Prostate gland (tissue), 2 donors: Measurements from ENCODE around the gene RAN. TPM values are rescaled to one million over a fixed set of nuclear protein-coding genes. Genes with fewer than 3 reads are reported as not detected.
"Not testable (repeated sequence)": the region's sequence is repeated elsewhere in the genome, so short reads cannot be mapped to it uniquely, and the experiment has no call there.

ENCODE experiments used
- DNase-seq: peaks from one replicate; pipeline ENCODE4 v3.0.0-alpha.2; 2019; ENCODE audit warnings: low spot score
- H3K27ac ChIP-seq, 2 donors: fragments of 200-600 bp; sonication (generic); 2 replicates each; pipeline ENCODE4 v1.5.1; 2017 to 2019
- H3K27me3 ChIP-seq: fragments of 200-600 bp; sonication (generic); replicated peaks from 2 replicates; pipeline ENCODE4 v1.5.1; 2019; ENCODE audit not compliant: insufficient read depth
- H3K36me3 ChIP-seq, 2 donors: fragments of 200-600 bp; sonication (generic); 1 replicate in 1 of 2; 2 replicates in 1 of 2; pipeline versions ENCODE4 v1.5.1 to v1.8.1; 2017 to 2019
- H3K4me1 ChIP-seq: fragments of 200-600 bp; sonication (generic); replicated peaks from 2 replicates; pipeline ENCODE4 v1.5.1; 2019
- H3K4me3 ChIP-seq, 2 donors: fragments of 200-600 bp; sonication (generic); 2 replicates each; pipeline ENCODE4 v1.5.1; 2017 to 2019
- H3K9me3 ChIP-seq: fragments of 200-600 bp; sonication (generic); 2 replicates; pipeline ENCODE4 v1.5.1; 2017
- POLR2A ChIP-seq: fragments of 450-650 bp; IDR thresholded peaks from one replicate; pipeline ENCODE4 v1.6.1; 2016; ENCODE audit warnings: antibody characterized with exemption, mild to moderate bottlenecking
- POLR2AphosphoS5 ChIP-seq: sonication (generic); formaldehyde crosslinking; IDR thresholded peaks from one replicate; pipeline ENCODE4 v1.6.1; 2017; ENCODE audit warnings: antibody characterized with exemption
- WGBS: methylation state at CpG from one replicate; pipeline ENCODE4 v1.1.5; 2018; 5-methylcytosine and 5-hydroxymethylcytosine counted together
- intact Hi-C: fragments of 100-400 bp; cut with DNase I; formaldehyde crosslinking; loops from one replicate; pipeline ENCODE4 v1.14.2; 2022
- total RNA-seq, 2 donors: library from RNA; depleted of rRNA; stranded (reverse); fragments of >200 nt; gene quantifications; one replicate each; pipeline ENCODE4 v1.1.0, GENCODE V29; 2016
- TF ChIP-seq, protein P1 (sequence below), 4 experiments: fragments of 200-600 bp in 2 of 4; fragments of 450-650 bp in 2 of 4; sonication (generic) in 2 of 4; IDR thresholded peaks; 1 replicate in 3 of 4; 2 replicates in 1 of 4; pipeline ENCODE4 v1.5.1; 2016 to 2019; ENCODE audit warnings: antibody characterized with exemption in 4 of 4, mild to moderate bottlenecking in 2 of 4, moderate library complexity in 2 of 4

RAN gene
- total RNA-seq, 2 donors from 2014 or later, result 131 to 220 TPM

DNA sequence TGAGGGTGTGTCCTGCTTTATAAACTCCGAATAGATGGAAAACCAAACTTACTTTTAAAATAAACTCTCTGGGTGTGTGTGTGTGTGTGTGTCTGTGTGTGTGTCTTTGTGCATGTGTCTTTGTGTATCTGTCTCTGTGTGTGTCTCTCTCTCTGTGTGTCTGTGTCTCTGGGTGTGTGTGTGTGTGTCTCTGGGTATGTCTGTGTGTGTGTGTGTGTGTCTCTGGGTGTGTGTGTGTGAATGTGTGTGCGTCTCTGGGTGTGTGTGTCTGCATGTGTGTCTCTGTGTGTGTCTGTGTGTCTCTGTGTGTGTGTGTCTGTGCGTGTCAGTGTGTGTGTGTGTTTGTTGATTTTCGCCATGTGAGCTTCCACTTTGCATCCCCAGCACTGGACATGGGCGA is 9.2 kb downstream of the RAN start:
- H3K27me3 ChIP-seq, result no peaks in the 10 kb centered on the region
- H3K36me3 ChIP-seq, result peaks cover 0 to under 1% of the 10 kb centered on the region in 2 donors
- intact Hi-C loops, result no loop called here
- WGBS, result 88% methylated on average over 5 of the region's 5 CpGs
- H3K27ac ChIP-seq, result no peak overlapping the region
- no peaks in the 10 kb centered on the region for H3K9me3 ChIP-seq
- TF ChIP-seq, protein P1, sequence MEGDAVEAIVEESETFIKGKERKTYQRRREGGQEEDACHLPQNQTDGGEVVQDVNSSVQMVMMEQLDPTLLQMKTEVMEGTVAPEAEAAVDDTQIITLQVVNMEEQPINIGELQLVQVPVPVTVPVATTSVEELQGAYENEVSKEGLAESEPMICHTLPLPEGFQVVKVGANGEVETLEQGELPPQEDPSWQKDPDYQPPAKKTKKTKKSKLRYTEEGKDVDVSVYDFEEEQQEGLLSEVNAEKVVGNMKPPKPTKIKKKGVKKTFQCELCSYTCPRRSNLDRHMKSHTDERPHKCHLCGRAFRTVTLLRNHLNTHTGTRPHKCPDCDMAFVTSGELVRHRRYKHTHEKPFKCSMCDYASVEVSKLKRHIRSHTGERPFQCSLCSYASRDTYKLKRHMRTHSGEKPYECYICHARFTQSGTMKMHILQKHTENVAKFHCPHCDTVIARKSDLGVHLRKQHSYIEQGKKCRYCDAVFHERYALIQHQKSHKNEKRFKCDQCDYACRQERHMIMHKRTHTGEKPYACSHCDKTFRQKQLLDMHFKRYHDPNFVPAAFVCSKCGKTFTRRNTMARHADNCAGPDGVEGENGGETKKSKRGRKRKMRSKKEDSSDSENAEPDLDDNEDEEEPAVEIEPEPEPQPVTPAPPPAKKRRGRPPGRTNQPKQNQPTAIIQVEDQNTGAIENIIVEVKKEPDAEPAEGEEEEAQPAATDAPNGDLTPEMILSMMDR (IDR thresholded peaks at IDR 0.05), result no peak
- H3K4me3 ChIP-seq, result no peak overlapping the region
- no peak for DNase-seq
- no peaks in the 10 kb centered on the region for H3K4me1 ChIP-seq

GRCh38 chr12:130881548-130881947 is 9.7 kb downstream of the RAN start:
- 95% methylated on average over 1 of the region's 1 CpG for WGBS

DNA sequence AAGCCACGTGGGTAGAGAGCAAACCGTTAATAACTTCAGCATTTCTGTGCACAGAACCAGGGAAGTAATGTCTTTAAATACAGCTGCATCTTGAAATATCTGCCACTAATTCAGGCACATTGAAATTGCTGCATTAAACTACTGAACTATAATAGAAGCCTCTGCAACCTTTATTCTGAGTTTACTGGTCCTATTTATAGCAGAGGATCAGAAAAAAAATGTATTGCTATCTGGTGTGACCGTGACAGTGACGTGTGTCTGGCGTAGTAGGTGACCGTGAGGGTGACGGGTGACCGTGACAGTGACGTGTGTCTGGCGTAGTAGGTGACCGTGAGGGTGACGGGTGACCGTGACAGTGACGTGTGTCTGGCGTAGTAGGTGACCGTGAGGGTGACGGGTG is 15.3 kb downstream of the RAN start:
- H3K36me3 ChIP-seq, H3K27me3 ChIP-seq, H3K4me3 ChIP-seq, H3K4me1 ChIP-seq, H3K9me3 ChIP-seq, H3K27ac ChIP-seq, intact Hi-C loops, DNase-seq: not testable (repeated sequence)
- 88% methylated on average over 14 of the region's 17 CpGs for WGBS

More at GRCh38 chr12:130881548-130881947, 9.7 kb downstream of the RAN start:
- no peaks in the 10 kb centered on the region for H3K4me1 ChIP-seq
- no peaks in the 10 kb centered on the region for H3K27me3 ChIP-seq
- intact Hi-C loops, result no loop called here
- no peak overlapping the region for H3K27ac ChIP-seq
- no peaks in the 10 kb centered on the region for H3K9me3 ChIP-seq
- TF ChIP-seq POLR2AphosphoS5 (no peak), POLR2A (no peak)
- TF ChIP-seq, protein P1 (IDR thresholded peaks at IDR 0.05), result no peak
- H3K36me3 ChIP-seq, result no peaks in the 10 kb centered on the region
- no peak for DNase-seq
- no peak overlapping the region for H3K4me3 ChIP-seq

- no peaks in the 10 kb centered on the region for H3K27me3 ChIP-seq
- no peaks in the 10 kb centered on the region for H3K36me3 ChIP-seq
- H3K9me3 ChIP-seq, result no peaks in the 10 kb centered on the region
- no peak overlapping the region for H3K27ac ChIP-seq
- H3K4me1 ChIP-seq, result no peaks in the 10 kb centered on the region
- no peak overlapping the region for H3K4me3 ChIP-seq
- DNase-seq, result no peak
- intact Hi-C loops, result no loop called here
- 94% methylated on average over 2 of the region's 2 CpGs for WGBS
- TF ChIP-seq POLR2AphosphoS5 (no peak), POLR2A (no peak)
- TF ChIP-seq, protein P1 (IDR thresholded peaks at IDR 0.05), result no peak
Observed at GRCh38 chr12:130904064-130904463, 32.2 kb downstream of the RAN start.

DNA sequence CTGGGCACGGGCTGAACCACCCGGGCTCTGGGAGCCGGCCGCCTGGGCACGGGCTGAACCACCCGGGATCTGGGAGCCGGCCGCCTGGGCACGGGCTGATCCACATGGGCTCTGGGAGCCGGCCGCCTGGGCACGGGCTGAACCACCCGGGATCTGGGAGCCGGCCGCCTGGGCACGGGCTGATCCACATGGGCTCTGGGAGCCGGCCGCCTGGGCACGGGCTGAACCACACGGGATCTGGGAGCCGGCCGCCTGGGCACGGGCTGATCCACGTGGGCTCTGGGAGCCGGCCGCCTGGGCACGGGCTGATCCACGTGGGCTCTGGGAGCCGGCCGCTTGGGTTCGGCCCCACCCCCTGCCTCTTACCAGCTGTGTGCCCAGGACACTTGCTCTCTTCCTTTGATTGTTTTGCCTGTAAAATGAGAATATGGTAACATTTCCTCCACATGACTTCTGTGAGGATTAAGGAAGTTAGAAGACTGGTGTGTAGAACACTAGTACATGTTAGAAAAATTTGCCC is 33.1 kb downstream of the RAN start:
- H3K27me3 ChIP-seq, H3K4me1 ChIP-seq, H3K27ac ChIP-seq, DNase-seq, H3K9me3 ChIP-seq, intact Hi-C loops, H3K36me3 ChIP-seq, H3K4me3 ChIP-seq: not testable (repeated sequence)
- 89% methylated on average over 29 of the region's 31 CpGs for WGBS

DNA sequence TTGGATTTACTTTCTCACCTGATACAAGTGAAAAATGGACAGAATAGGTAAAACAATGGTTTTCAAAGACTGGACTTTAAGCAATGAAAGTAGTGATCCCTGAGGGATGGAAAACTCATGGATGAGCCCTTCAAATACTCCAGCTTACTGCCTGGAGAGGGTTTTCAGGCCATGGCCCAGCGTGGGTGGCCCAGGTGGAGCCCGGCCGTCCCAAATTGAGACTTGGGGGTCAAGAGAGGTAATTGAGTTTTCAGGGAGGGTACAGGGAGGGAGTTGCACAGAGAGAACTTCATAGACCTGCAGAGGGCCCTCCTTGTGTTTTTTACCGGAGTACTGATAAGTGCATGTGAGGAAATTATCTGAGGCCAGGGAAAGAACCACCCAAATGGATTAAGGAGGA is 37.2 kb downstream of the RAN start:
- WGBS, result 91% methylated on average over 4 of the region's 4 CpGs
- H3K36me3 ChIP-seq, result no peaks in the 10 kb centered on the region
- no peaks in the 10 kb centered on the region for H3K4me1 ChIP-seq
- intact Hi-C loops, result no loop called here
- no peaks in the 10 kb centered on the region for H3K27me3 ChIP-seq
- no peak for TF ChIP-seq POLR2A
- TF ChIP-seq, protein P1 (IDR thresholded peaks at IDR 0.05), result no peak
- TF ChIP-seq POLR2AphosphoS5, result no peak
- no peaks in the 10 kb centered on the region for H3K9me3 ChIP-seq
- DNase-seq, result no peak
- H3K27ac ChIP-seq, result no peak overlapping the region
- H3K4me3 ChIP-seq, result no peak overlapping the region
